ENCODE data around the gene SGSM2.

DNA sequence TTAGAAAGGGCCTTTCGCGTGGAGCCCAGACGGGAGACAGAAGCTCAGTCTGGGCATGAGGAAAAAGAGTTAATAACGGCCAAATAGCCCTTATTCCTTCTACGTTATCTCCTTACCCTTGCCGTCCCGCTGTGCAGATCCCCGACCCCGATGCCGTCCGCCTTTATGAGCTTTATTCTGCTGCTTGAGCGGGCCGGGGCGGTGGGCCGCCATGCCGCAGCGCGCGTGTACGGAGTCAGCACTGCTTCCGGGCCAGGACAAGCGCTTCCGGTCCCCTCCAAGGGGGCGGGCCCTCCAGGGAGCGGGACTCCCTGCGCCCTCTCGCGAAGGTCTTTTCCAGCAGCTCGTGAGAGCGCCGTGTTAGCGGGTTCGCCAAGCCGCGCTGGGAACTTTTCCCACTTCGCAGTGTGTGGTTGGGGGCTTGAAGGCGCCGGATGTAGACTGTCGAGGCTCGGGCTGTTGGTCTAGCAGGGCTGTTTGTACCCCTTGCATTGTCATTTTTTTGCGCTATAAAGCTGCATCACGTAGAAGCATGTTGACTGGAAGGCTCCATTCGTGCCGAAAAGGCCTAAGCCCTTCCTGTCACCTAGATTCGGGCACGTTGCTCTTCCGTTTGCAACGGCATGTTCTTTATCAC, 968 bp upstream of the SGSM2 start, which contains the start of gene TSR1:
- TF ChIP-seq, protein P1, sequence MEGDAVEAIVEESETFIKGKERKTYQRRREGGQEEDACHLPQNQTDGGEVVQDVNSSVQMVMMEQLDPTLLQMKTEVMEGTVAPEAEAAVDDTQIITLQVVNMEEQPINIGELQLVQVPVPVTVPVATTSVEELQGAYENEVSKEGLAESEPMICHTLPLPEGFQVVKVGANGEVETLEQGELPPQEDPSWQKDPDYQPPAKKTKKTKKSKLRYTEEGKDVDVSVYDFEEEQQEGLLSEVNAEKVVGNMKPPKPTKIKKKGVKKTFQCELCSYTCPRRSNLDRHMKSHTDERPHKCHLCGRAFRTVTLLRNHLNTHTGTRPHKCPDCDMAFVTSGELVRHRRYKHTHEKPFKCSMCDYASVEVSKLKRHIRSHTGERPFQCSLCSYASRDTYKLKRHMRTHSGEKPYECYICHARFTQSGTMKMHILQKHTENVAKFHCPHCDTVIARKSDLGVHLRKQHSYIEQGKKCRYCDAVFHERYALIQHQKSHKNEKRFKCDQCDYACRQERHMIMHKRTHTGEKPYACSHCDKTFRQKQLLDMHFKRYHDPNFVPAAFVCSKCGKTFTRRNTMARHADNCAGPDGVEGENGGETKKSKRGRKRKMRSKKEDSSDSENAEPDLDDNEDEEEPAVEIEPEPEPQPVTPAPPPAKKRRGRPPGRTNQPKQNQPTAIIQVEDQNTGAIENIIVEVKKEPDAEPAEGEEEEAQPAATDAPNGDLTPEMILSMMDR (optimal IDR thresholded peaks at IDR 0.05 in 1 of 3, IDR thresholded peaks at IDR 0.05 in 1 of 3, conservative IDR thresholded peaks at IDR 0.05 in 1 of 3; ENCODE audit: extremely low read depth in 1 of 3, insufficient read depth in 2 of 3, low read length in 3 of 3), result peak; percentile 9 to 58 (median 24)
- TF ChIP-seq EZH2 (IDR thresholded peaks at IDR 0.05; ENCODE audit: low read length), result no peak

Measured in keratinocyte (primary cell).